Skeletal muscle satellite cell (primary cell): ENCODE data around the gene POU5F2. TPM values are rescaled to one million over a fixed set of nuclear protein-coding genes. Genes with fewer than 3 reads are reported as not detected.

Experiments
- H3K27me3 ChIP-seq: 2 replicates; pipeline ENCODE4 v1.7.0; 2013; ENCODE audit warnings: low read length; ENCODE audit not compliant: control insufficient read depth, insufficient read depth
- H3K36me3 ChIP-seq: 2 replicates; pipeline ENCODE4 v1.7.0; 2013; ENCODE audit warnings: mild to moderate bottlenecking, control low read depth, low read length; ENCODE audit not compliant: insufficient read depth
- H3K4me1 ChIP-seq: 2 replicates; pipeline ENCODE4 v1.7.0; 2013; ENCODE audit warnings: low read length; ENCODE audit not compliant: control insufficient read depth, insufficient read depth
- H3K4me2 ChIP-seq: 2 replicates; pipeline ENCODE4 v1.7.0; 2013; ENCODE audit warnings: mild to moderate bottlenecking, low read length
- H3K4me3 ChIP-seq: 2 replicates; pipeline ENCODE4 v1.7.0; 2013; ENCODE audit warnings: low read length
- H3K9ac ChIP-seq: 2 replicates; pipeline ENCODE4 v1.7.0; 2013; ENCODE audit warnings: mild to moderate bottlenecking, low read depth, low read length, moderate library complexity
- H3K9me3 ChIP-seq: replicated peaks from 2 replicates; pipeline ENCODE4 v1.7.0; 2013; ENCODE audit warnings: mild to moderate bottlenecking, control low read depth, low read length
- total RNA-seq: library from RNA; depleted of rRNA; stranded (reverse); fragments of >200 nt; gene quantifications from 2 replicates; pipeline ENCODE4 v1.2.3, GENCODE V29; 2012; rRNA removed

POU5F2 gene, protein sequence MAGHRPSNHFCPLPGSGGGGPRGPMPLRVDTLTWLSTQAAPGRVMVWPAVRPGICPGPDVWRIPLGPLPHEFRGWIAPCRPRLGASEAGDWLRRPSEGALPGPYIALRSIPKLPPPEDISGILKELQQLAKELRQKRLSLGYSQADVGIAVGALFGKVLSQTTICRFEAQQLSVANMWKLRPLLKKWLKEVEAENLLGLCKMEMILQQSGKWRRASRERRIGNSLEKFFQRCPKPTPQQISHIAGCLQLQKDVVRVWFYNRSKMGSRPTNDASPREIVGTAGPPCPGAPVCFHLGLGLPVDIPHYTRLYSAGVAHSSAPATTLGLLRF
- 0.87 and 1.3 TPM in 2 replicates for total RNA-seq

DNA sequence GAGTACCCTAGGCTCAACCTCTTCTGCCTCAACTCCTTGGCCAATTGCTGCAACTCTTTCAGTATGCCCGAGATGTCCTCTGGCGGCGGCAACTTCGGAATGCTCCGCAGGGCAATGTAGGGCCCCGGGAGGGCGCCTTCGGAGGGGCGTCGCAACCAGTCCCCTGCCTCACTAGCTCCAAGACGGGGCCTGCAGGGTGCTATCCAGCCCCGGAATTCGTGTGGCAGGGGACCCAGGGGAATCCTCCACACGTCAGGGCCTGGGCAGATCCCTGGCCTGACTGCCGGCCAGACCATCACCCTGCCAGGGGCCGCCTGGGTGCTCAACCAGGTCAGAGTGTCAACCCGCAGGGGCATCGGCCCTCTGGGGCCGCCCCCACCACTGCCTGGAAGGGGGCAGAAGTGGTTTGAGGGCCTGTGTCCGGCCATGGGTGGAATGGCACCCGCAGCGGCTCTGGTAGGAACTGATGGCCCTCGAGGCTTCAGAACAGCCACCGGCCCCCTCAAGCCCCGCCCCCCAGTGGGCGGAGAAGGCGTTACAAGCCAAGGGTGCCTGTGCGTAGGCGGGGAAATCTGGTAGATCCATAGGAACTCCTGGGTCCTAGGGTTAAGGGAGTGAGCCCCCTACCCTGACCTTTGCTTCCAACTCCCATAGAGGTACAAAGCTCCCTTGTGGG is at the start of gene POU5F2:
Gene POU5F2 (minus strand): TSS at position 465 of the 676 bp plus-strand sequence. CDS start 37 bp downstream, at position 428.
- H3K36me3 ChIP-seq = no peaks in the 10 kb centered on the region
- no peaks in the 10 kb centered on the region for H3K9me3 ChIP-seq
- no peak within 1 kb of the TSS for H3K4me2 ChIP-seq
- H3K4me3 ChIP-seq = no peak within 1 kb of the TSS
- no peaks in the 10 kb centered on the region for H3K27me3 ChIP-seq
- peaks cover 6% of the 10 kb centered on the region for H3K4me1 ChIP-seq
- no peak within 1 kb of the TSS for H3K9ac ChIP-seq

DNA sequence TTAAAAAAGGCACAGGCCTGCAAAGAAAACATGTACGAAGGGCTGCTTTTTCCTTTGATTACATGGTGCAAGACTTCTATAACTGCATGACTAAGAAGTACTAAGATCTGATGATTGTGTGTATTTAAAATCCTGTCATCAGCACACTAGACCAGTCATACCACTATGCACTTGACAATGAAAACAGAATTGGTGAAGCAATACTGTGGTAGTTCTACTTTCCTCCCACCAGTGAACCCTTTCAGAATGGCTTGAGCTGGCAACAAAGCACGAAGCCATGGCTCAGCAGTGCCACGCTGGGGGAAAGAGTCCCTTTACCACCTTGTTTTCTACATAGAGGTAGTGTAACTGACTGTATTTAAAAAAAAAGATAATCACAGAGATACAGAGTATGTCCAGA is 49.0 kb upstream of the POU5F2 start:
- H3K36me3 ChIP-seq = no peaks in the 10 kb centered on the region
- H3K4me1 ChIP-seq = peaks cover 22% of the 10 kb centered on the region
- H3K27me3 ChIP-seq = no peaks in the 10 kb centered on the region
- no peaks in the 10 kb centered on the region for H3K9me3 ChIP-seq
- no peak overlapping the region for H3K4me2 ChIP-seq
- H3K9ac ChIP-seq = no peak overlapping the region
- H3K4me3 ChIP-seq = no peak overlapping the region

DNA sequence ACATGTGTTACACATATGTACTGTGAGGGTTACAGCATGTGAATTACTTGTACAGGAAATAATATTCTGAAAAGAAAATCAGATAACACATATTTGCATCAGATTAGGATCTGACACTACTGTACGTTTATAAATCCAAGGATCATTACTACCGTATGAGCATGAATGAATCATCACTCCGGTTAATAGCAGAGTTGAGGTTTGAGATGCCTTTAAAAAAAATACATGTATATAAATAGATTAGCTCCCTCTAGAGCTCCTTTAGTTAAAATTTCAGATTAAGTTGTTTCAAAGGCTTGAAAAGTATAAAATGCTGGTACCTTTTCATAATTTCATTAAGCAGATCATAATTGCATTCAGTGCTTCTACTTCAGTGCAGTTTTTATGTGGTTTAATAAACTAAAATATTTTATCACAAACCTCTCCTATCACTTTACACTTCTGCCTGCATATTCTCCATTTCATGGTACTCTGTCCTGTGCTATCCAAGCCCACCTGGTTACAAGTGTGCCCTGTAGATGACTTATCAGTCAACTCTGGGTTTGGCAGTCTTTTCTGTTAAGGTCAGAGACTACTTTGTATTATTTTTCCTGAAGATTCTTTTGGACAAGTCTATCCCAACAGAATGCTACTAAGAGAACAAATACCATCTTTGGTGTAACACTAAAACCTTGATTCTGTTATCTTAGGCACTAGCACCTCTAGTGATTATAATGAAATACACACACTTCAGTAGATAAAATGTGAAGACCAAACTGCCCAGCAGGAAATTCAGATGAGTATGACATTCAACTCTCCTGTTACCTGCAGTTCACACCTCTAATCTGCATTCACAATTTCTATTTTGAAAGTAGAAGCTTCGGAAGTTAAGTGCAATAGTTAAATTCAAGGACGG is 48.0 kb upstream of the POU5F2 start:
- Histone ChIP-seq H3K4me3 (no peak overlapping the region), H3K36me3 (no peaks in the 10 kb centered on the region), H3K4me1 (peaks cover 27% of the 10 kb centered on the region), H3K9ac (no peak overlapping the region), H3K9me3 (no peaks in the 10 kb centered on the region), H3K4me2 (peak overlapping the region; percentile 15), H3K27me3 (no peaks in the 10 kb centered on the region)

DNA sequence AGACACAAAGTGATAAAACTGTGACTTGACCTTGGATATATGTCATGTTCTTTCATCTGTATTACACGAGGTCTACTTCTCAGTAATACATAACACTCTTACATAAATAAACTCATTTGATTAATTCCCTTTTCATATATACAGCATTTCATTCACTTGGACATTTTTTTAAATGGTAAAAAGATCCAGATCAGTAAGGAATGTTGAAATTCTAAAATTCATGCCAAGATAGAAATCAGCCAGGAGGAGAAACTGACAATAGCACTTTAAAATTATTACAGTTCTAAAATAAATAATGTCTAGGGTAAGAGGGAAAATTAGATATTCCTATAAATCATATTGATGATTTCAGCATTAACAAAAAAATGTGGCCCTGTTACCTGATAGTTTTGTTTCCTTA is 46.2 kb upstream of the POU5F2 start:
- no peaks in the 10 kb centered on the region for H3K27me3 ChIP-seq
- H3K9ac ChIP-seq = no peak overlapping the region
- H3K4me2 ChIP-seq = no peak overlapping the region
- no peaks in the 10 kb centered on the region for H3K9me3 ChIP-seq
- peaks cover 43% of the 10 kb centered on the region for H3K4me1 ChIP-seq
- H3K4me3 ChIP-seq = no peak overlapping the region
- H3K36me3 ChIP-seq = no peaks in the 10 kb centered on the region

DNA sequence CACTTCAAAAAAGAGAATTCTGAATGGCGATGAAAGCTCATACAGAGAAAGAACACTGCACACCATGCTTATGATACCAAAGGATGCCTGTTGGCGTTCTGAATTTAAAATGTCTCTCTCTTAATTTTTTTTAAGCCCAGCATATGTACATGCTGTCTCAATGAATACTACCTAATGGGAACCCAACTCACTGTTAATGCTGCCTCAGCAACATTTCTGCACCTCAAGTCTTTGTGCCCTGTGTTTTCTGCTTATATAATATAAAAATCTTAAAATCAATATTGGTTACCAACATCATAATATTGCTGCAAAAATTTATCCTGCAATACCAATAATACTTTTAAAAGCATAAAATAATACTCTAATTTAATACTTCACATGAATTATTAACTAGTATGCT is 44.1 kb upstream of the POU5F2 start:
- H3K4me3 ChIP-seq = no peak overlapping the region
- peaks cover 41% of the 10 kb centered on the region for H3K4me1 ChIP-seq
- no peaks in the 10 kb centered on the region for H3K9me3 ChIP-seq
- no peaks in the 10 kb centered on the region for H3K27me3 ChIP-seq
- H3K36me3 ChIP-seq = no peaks in the 10 kb centered on the region
- no peak overlapping the region for H3K4me2 ChIP-seq
- H3K9ac ChIP-seq = no peak overlapping the region

DNA sequence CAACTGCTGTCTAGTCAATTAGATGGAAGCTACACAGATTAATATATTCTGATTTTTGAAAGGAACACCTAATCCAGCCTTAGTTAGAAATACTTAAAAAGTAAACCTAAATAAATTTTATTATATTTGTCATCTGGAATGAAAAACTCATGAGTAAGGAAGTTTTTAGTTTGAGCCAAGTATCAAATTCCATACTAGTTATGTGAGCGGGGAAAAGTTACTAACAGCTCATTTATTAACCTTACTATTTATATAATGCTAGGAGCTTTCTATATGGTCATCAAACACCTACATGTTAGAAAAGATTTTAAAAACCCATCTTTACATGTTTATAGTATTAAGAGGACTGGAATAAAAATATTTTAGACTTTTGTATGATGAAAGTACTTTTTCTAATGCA is 41.6 kb upstream of the POU5F2 start:
- peaks cover 24% of the 10 kb centered on the region for H3K4me1 ChIP-seq
- H3K4me2 ChIP-seq = peak overlapping the region; percentile 14
- no peaks in the 10 kb centered on the region for H3K36me3 ChIP-seq
- no peak overlapping the region for H3K4me3 ChIP-seq
- H3K9ac ChIP-seq = no peak overlapping the region
- H3K27me3 ChIP-seq = no peaks in the 10 kb centered on the region
- H3K9me3 ChIP-seq = no peaks in the 10 kb centered on the region

DNA sequence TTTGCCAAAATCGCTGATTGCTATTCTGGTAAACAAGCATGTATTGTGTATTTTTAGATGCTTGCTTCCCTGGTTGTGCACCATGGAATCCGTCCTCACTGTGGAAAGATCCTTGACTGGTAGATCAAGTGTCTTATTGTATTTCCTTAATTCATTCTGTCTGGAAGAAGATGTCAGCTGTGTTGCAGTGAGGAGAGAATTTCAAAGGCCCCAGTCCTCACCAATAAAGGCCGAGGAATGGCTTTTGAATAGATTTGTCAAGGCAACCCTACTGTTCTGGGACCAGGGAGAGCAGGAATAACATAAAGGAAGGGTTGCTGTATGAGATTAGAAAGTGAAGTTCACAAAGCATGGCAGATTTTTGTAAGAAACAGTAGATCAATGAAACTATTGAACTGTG is 36.2 kb upstream of the POU5F2 start:
- H3K27me3 ChIP-seq = no peaks in the 10 kb centered on the region
- H3K4me3 ChIP-seq = no peak overlapping the region
- peaks cover 3% of the 10 kb centered on the region for H3K36me3 ChIP-seq
- H3K9me3 ChIP-seq = no peaks in the 10 kb centered on the region
- H3K4me2 ChIP-seq = no peak overlapping the region
- H3K9ac ChIP-seq = no peak overlapping the region
- peaks cover 3% of the 10 kb centered on the region for H3K4me1 ChIP-seq

DNA sequence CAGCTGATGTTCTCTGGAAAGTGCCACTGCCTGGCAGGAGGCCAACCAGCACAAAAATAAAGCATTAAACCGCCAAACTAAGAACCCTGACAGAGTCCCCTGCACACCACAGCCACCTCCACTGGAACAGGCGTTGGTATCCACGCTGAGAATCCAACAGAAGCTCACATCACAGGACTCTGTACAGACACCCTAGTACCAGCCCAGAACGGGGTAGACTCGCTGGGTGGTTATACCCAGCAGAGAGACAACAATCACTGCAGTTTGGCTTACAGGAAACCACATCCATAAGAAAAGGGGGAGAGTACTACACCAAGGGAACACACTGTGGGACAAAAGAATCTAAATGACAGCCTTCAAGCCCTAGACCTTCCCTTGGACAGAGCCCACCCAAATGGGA is 15.0 kb upstream of the POU5F2 start:
- Histone ChIP-seq H3K9ac (no peak overlapping the region), H3K27me3 (no peaks in the 10 kb centered on the region), H3K4me1 (no peaks in the 10 kb centered on the region), H3K36me3 (no peaks in the 10 kb centered on the region), H3K9me3 (peaks cover 3% of the 10 kb centered on the region), H3K4me2 (no peak overlapping the region), H3K4me3 (no peak overlapping the region)

DNA sequence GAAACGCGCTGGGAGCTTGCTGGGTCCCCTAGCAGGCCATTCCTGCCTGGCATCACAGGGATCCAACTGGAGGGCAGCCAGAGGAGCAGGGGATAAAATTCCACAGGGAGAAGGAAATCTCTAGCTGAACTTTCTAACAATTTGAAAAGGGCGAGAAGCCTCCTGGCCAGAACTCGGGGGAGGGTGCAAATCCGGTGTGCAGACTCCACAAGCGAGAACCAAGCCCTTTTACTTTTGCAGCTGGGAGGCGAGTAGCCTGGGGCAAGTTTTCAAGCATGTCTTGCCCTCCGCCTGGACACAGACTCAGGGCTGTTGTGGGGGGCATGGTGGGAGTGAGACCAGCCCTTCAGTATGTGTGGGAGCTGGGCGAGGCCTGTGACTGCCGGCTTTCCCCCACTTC is 14.3 kb upstream of the POU5F2 start:
- no peak overlapping the region for H3K4me3 ChIP-seq
- H3K4me1 ChIP-seq = no peaks in the 10 kb centered on the region
- no peak overlapping the region for H3K9ac ChIP-seq

DNA sequence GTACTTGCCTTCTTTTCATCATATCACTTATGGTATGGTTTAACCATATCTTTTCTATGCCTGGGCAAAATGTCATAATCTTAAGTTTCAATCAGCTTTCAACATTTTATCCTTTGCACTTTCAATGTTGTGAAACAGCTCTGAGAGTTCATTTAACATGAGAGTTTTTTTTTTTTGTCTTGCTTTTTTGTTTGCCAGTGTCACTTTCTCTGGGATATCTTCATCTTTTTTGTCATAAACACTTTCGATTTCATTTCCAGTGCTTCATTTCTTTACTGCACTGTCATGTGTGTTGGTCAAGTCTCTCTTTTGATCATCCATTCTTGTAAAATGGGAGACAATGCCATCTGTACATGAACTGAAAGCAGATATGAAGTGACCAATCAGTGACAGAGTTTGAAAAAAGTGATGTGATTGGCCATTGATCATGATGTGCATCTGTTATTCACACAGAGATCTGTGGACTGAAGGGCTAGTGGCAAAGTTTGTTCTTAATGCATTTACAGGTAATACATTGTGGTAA is 7.5 kb upstream of the POU5F2 start:
- Histone ChIP-seq H3K4me2 (no peak overlapping the region), H3K9me3 (no peaks in the 10 kb centered on the region), H3K4me1 (peaks cover 14% of the 10 kb centered on the region), H3K9ac (no peak overlapping the region), H3K4me3 (no peak overlapping the region), H3K27me3 (no peaks in the 10 kb centered on the region), H3K36me3 (no peaks in the 10 kb centered on the region)

More for the DNA sequence above, 14.3 kb upstream of the POU5F2 start:
- no peaks in the 10 kb centered on the region for H3K27me3 ChIP-seq
- H3K9me3 ChIP-seq = peaks cover 3% of the 10 kb centered on the region
- no peak overlapping the region for H3K4me2 ChIP-seq
- H3K36me3 ChIP-seq = no peaks in the 10 kb centered on the region

DNA sequence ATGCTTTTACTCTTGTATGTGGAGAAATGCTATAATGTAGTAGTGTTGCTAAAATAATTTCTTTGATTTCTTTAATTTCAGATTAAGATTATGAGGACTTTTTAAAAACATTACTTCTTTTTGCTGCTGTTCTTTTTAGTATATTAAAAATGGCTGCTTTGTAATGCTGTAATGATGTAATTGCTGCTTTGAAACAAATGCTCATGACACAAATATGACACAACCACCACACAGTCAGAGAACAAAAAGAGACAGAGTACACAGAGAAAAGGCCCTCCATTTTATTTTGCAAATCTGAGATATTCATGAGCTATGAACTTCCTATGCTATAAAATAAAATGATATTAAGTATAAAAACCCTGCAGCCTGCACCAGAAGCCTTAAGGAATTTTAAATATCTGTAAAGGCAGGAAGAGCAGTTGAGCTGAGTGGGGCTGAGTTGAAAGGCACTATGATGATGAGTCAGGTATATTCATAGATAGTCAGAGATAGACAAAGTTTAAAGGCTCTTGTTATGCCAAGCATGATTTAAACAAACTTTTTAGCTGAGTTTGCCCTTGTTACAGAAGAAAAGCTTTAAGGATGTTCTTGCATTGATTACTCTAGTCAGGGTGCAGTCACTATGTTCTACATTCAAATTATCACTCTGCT is 5.1 kb upstream of the POU5F2 start:
- Histone ChIP-seq H3K36me3 (no peaks in the 10 kb centered on the region), H3K4me3 (no peak overlapping the region), H3K9me3 (no peaks in the 10 kb centered on the region), H3K9ac (no peak overlapping the region), H3K4me1 (peaks cover 14% of the 10 kb centered on the region), H3K4me2 (no peak overlapping the region), H3K27me3 (no peaks in the 10 kb centered on the region)
